Measurements from ENCODE around the gene HPRT1.

DNA sequence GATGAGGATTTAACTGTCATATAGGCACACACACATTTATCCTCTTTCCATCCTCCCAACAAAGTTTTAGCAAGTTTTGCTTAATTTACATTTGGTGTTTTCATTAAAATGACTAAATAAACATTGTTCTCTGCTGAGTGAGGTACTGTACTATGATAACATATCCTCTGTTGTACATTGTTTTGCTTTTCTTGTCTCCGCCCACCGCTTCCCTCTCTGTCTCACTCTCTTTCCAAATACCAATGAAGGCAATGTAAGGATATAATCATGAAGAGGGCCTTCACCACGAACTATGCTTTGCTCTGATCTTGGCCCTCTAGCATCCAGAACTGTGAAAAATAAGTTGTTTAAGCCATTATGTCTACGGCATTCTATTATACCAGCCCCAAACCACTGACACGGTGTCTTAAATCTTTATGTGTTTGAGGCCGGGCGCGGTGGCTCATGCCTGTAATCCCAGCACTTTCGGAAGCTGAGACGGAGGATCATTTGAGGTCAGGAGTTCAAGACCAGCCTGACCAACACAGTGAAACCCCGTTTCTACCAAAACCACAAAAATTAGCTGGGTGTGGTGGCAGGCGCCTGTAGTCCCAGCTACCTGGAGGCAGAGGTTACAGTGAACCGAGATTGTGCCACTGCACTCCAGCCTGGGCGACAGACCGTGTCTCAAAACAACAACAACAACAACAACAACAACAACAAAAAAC, 65.3 kb downstream of the HPRT1 start:
- TF ChIP-seq, protein P1, sequence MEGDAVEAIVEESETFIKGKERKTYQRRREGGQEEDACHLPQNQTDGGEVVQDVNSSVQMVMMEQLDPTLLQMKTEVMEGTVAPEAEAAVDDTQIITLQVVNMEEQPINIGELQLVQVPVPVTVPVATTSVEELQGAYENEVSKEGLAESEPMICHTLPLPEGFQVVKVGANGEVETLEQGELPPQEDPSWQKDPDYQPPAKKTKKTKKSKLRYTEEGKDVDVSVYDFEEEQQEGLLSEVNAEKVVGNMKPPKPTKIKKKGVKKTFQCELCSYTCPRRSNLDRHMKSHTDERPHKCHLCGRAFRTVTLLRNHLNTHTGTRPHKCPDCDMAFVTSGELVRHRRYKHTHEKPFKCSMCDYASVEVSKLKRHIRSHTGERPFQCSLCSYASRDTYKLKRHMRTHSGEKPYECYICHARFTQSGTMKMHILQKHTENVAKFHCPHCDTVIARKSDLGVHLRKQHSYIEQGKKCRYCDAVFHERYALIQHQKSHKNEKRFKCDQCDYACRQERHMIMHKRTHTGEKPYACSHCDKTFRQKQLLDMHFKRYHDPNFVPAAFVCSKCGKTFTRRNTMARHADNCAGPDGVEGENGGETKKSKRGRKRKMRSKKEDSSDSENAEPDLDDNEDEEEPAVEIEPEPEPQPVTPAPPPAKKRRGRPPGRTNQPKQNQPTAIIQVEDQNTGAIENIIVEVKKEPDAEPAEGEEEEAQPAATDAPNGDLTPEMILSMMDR (IDR thresholded peaks at IDR 0.05), result no peak
- TF ChIP-seq POLR2A (IDR thresholded peaks at IDR 0.05), result no peak
